HepG2 (cell line): ENCODE data around the gene GPC6. TPM values are rescaled to one million over a fixed set of nuclear protein-coding genes. Genes with fewer than 3 reads are reported as not detected.

Experiments
- ATAC-seq: fragments of 200-7000 bp; cut with Tn5 transposase; 3 replicates; pipeline ENCODE4 v1.9.1; 2020; ENCODE audit warnings: mild to moderate bottlenecking, moderate library complexity
- BruUV-seq: library from RNA; stranded (reverse); fragments of 400-500 nt; replicated peaks from 2 replicates; lab custom pipeline; 2021; lab: Mats Ljungman, UMichigan
- CTCF ChIA-PET: fragments of 300-600 bp; formaldehyde crosslinking; extraction: SDS; loops from one replicate; lab custom pipeline; 2021; ENCODE audit warnings: low total read pairs, inconsistent platforms, low intra/inter-chr PET ratio; lab: Yijun Ruan, JAX
- POLR2A ChIA-PET: fragments of 350-600 bp; sonication (Branson Sonifier 250); formaldehyde crosslinking; loops from one replicate; lab custom pipeline; 2020; ENCODE audit warnings: antibody characterized with exemption, inconsistent platforms; lab: Yijun Ruan, JAX
- DNase-seq: peaks from one replicate; pipeline ENCODE4 v3.0.0-alpha.2; 2015; ENCODE audit warnings: low spot score
- FAIRE-seq: peaks from 3 replicates; lab custom pipeline; 2011; peaks lifted over from hg19 to GRCh38; lab: Jason Lieb, UNC
- H2AFZ ChIP-seq: one replicate; pipeline ENCODE4 v1.6.1; 2011; ENCODE audit warnings: low read length, inconsistent platforms
- H3K27ac ChIP-seq: fragments of 300-600 bp; 3 replicates; pipeline ENCODE4 v1.8.0; 2011; ENCODE audit warnings: mixed run types, mild to moderate bottlenecking, mixed read lengths, low read length, inconsistent platforms; ENCODE audit not compliant: insufficient read depth; ENCODE audit errors: extremely low read length
- H3K27me3 ChIP-seq, 2 experiments: fragments of 200-600 bp in 1 of 2; 2 replicates in 1 of 2; 3 replicates in 1 of 2; pipeline versions ENCODE4 v1.6.0 to v1.8.0; 2011; ENCODE audit warnings: low read length in 2 of 2, mild to moderate bottlenecking in 2 of 2, moderate library complexity in 2 of 2, inconsistent platforms in 1 of 2; ENCODE audit not compliant: insufficient read depth in 2 of 2, control insufficient read depth in 1 of 2
- H3K36me3 ChIP-seq, 2 experiments: fragments of 200-600 bp in 1 of 2; replicated peaks in 1 of 2; 2 replicates in 1 of 2; 3 replicates in 1 of 2; pipeline versions ENCODE4 v1.5.1 to v1.8.0; 2011; ENCODE audit warnings: low read length in 2 of 2, inconsistent platforms in 1 of 2; ENCODE audit not compliant: insufficient read depth in 2 of 2, control insufficient read depth in 1 of 2
- H3K4me1 ChIP-seq: 2 replicates; pipeline ENCODE4 v1.5.1; 2012; ENCODE audit warnings: low read length, inconsistent platforms; ENCODE audit not compliant: insufficient read depth
- H3K4me2 ChIP-seq: 2 replicates; pipeline ENCODE4 v1.6.0; 2011; ENCODE audit warnings: low read depth, low read length, inconsistent platforms
- H3K4me3 ChIP-seq, 3 experiments: fragments of 200-600 bp in 1 of 3; sonication (generic), shearing (Covaris generic) in 1 of 3; replicated peaks in 1 of 3; 2 replicates each; pipeline ENCODE4 v1.5.1; 2011 to 2016; ENCODE audit warnings: low read length in 3 of 3, inconsistent platforms in 2 of 3, low read depth in 2 of 3, mild to moderate bottlenecking in 2 of 3, control low read depth in 1 of 3, mixed read lengths in 1 of 3; ENCODE audit not compliant: insufficient read depth in 1 of 3
- H3K79me2 ChIP-seq: one replicate; pipeline ENCODE4 v1.6.1; 2011; ENCODE audit warnings: low read length, inconsistent platforms; ENCODE audit not compliant: insufficient read depth
- H3K9ac ChIP-seq: 2 replicates; pipeline ENCODE4 v1.6.0; 2011; ENCODE audit warnings: mild to moderate bottlenecking, low read depth, low read length, inconsistent platforms; ENCODE audit not compliant: insufficient read depth
- H3K9me3 ChIP-seq: 2 replicates; pipeline ENCODE4 v1.5.1; 2012; ENCODE audit warnings: mild to moderate bottlenecking, low read length
- H4K20me1 ChIP-seq: 2 replicates; pipeline ENCODE4 v1.6.0; 2011; ENCODE audit warnings: inconsistent platforms, mild to moderate bottlenecking, low read length, moderate library complexity; ENCODE audit not compliant: insufficient read depth
- AHR ChIP-seq: IDR thresholded peaks from 2 replicates; pipeline ENCODE4 v1.6.1; 2018; ENCODE audit warnings: missing genetic modification reagents, missing compliant biosample characterization
- KLF16 ChIP-seq, 2 experiments: sonication (generic) in 1 of 2; formaldehyde crosslinking in 1 of 2; IDR thresholded peaks; 2 replicates each; pipeline versions ENCODE4 v1.6.1 to v1.8.0; 2016 to 2023; ENCODE audit warnings: missing genetic modification reagents in 2 of 2, missing compliant biosample characterization in 1 of 2
- KLF9 ChIP-seq: IDR thresholded peaks from 2 replicates; pipeline ENCODE4 v1.6.1; 2016; ENCODE audit warnings: low read depth
- MYPOP ChIP-seq: sonication (generic); formaldehyde crosslinking; IDR thresholded peaks from 2 replicates; pipeline ENCODE4 v1.8.1; 2023; ENCODE audit warnings: mild to moderate bottlenecking, moderate library complexity, missing genetic modification reagents
- PTBP1 ChIP-seq: fragments of 200-400 bp; formaldehyde crosslinking; IDR thresholded peaks from 2 replicates; pipeline ENCODE4 v1.6.1; 2018; ENCODE audit warnings: low read length, low read depth; ENCODE audit not compliant: poor library complexity, severe bottlenecking
- RERE ChIP-seq: IDR thresholded peaks from 2 replicates; pipeline ENCODE4 v1.6.1; 2016; ENCODE audit warnings: low read depth, missing genetic modification reagents, missing compliant biosample characterization
- SRF ChIP-seq: IDR thresholded peaks from 2 replicates; pipeline ENCODE4 v1.6.1; 2011; ENCODE audit warnings: mild to moderate bottlenecking, low read depth, low read length, moderate library complexity
- ZNF251 ChIP-seq: sonication (generic); formaldehyde crosslinking; IDR thresholded peaks from 2 replicates; pipeline ENCODE4 v1.9.0; 2021; ENCODE audit warnings: mild to moderate bottlenecking, missing genetic modification reagents
- ZNF501 ChIP-seq: sonication (generic); formaldehyde crosslinking; IDR thresholded peaks from 2 replicates; pipeline ENCODE4 v1.5.1; 2020; ENCODE audit warnings: mild to moderate bottlenecking, moderate library complexity, missing genetic modification reagents
- ZSCAN9 ChIP-seq: IDR thresholded peaks from 2 replicates; pipeline ENCODE4 v1.6.1; 2016; ENCODE audit warnings: borderline replicate concordance
- ZUFSP ChIP-seq: sonication (generic); formaldehyde crosslinking; IDR thresholded peaks from 2 replicates; pipeline ENCODE4 v1.9.0; 2021; ENCODE audit warnings: missing genetic modification reagents, mild to moderate bottlenecking, borderline replicate concordance
- WGBS: methylation state at CpG from one replicate; pipeline ENCODE4 v1.1.6; 2017; ENCODE audit warnings: low lambda C conversion rate; 5-methylcytosine and 5-hydroxymethylcytosine counted together
- in situ Hi-C: cut with HindIII; loops from 2 replicates; pipeline ENCODE4 v1.10.0; 2017; ENCODE audit warnings: low pct_unique_long_range_greater_than_20kb; ENCODE audit not compliant: extremely low pct_ligation_motif_present
- intact Hi-C: fragments of 100-400 bp; cut with micrococcal nuclease; formaldehyde crosslinking; loops from one replicate; pipeline ENCODE4 v1.10.0; 2022; ENCODE audit not compliant: unreplicated experiment
- polyA plus RNA-seq, 8 experiments: library from polyadenylated mRNA; depleted of rRNA in 3 of 8; stranded (reverse) in 7 of 8; unstranded in 1 of 8; fragments of >200 nt; fragmentation: Illumina TruSeq in 4 of 8; extraction: Trizol in 4 of 8; gene quantifications; 2 replicates each; pipeline versions ENCODE4 v1.2.1 to v1.2.3, GENCODE V29; 2011 to 2016; ENCODE audit warnings: low read depth in 4 of 8, missing spikeins in 1 of 8, mixed read lengths in 1 of 8; ENCODE audit not compliant: insufficient read depth in 1 of 8
- total RNA-seq, 5 experiments: library from RNA; depleted of rRNA; stranded (reverse); fragments of >200 nt; fragmentation: Illumina TruSeq; extraction: Trizol; gene quantifications; 2 replicates each; pipeline ENCODE4 v1.2.3, GENCODE V29; 2016; ENCODE audit warnings: low read depth in 1 of 5

The GPC6 gene
- total and polyA plus RNA-seq, 2 of the 13 experiments (the other 11 are each of a cell fraction or from before 2014, with no cell fraction given): 24.5 to 33.9 TPM

GRCh38 chr13:93502071-93502470 lies 275.5 kb downstream of the GPC6 start:
- WGBS: 100% methylated on average over 1 of the region's 1 CpG
- TF ChIP-seq KLF9 (CRISPR knock-in tag) (no peak), ZNF501 (CRISPR knock-in tag) (no peak), KLF16 (CRISPR knock-in tag; IDR thresholded peaks at IDR 0.05) (no peak), AHR (CRISPR knock-in tag) (no peak), PTBP1 (no peak), MYPOP (CRISPR knock-in tag) (no peak), ZNF251 (CRISPR knock-in tag) (no peak), ZUFSP (no peak), ZSCAN9 (no peak), SRF (no peak), RERE (CRISPR knock-in tag) (no peak)
- Histone ChIP-seq H3K4me2 (no peak overlapping the region), H3K9ac (no peak overlapping the region), H4K20me1 (no peaks in the 10 kb centered on the region), H3K36me3 (no peaks in the 10 kb centered on the region), H2AFZ (no peak overlapping the region), H3K27me3 (no peaks in the 10 kb centered on the region), H3K27ac (no peak overlapping the region), H3K4me1 (peaks cover 17% of the 10 kb centered on the region), H3K4me3 (no peak overlapping the region), H3K79me2 (peaks cover 4% of the 10 kb centered on the region), H3K9me3 (no peaks in the 10 kb centered on the region)
- intact Hi-C loops (no loop called here), in situ Hi-C loops (no loop called here)
- BruUV-seq: no TSS peak
- ChIA-PET CTCF (no interaction called here), POLR2A (no interaction called here)
- ATAC-seq (no peak), DNase-seq (no peak), FAIRE-seq (no peak)
